Posterior vena cava (tissue), 2 donors: ENCODE data around the gene ACTRT2. TPM values are rescaled to one million over a fixed set of nuclear protein-coding genes. Genes with fewer than 3 reads are reported as not detected.

Source experiments
- DNase-seq: peaks from one replicate; pipeline ENCODE4 v3.0.0-alpha.2; 2020; ENCODE audit warnings: low spot score
- intact Hi-C, 2 donors: fragments of 100-400 bp; cut with DNase I; formaldehyde crosslinking; loops; one replicate each; pipeline versions ENCODE4 v1.14.1 to v1.14.2; 2022 to 2023
- total RNA-seq, 2 donors: library from RNA; stranded (reverse); fragmentation: NEBNext Ultra II Directional; extraction: Animal tissue kit (Norgen Biotek cat#: 25700); gene quantifications; one replicate each; pipeline ENCODE4 v1.2.1, GENCODE V29; 2021
- donor health status: DM: yes; HTN: yes; CAD: no.
- donor health status: DM: yes; HTN: yes; CAD: no.

Gene ACTRT2
- total RNA-seq, 2 donors from 2014 or later, result not detected

GRCh38 chr1:3069491-3070308, 48.4 kb downstream of the ACTRT2 start:
- DNase-seq, result peak; percentile 78
- intact Hi-C loops, result loop anchor here (5.0 to 10.0 kb wide), 4 partner anchors 145 to 345 kb away; no protein-coding TSS in a partner anchor

GRCh38 chr1:3070309-3070643, 49.0 kb downstream of the ACTRT2 start:
- no peak for DNase-seq
- intact Hi-C loops, result no loop called here

GRCh38 chr1:3070644-3071564, 49.6 kb downstream of the ACTRT2 start:
- intact Hi-C loops, result no loop called here
- peak; percentile 82 for DNase-seq

- peak; percentile 67 for DNase-seq
- intact Hi-C loops, result no loop called here
These were observed 50.5 kb downstream of the ACTRT2 start for GRCh38 chr1:3071565-3072390.

Other genes with a start within 250 kb of the ACTRT2 start
- gene TTC34, start 219.8 kb upstream of the ACTRT2 start, total RNA-seq, result under 1 TPM; 0.24 to 0.46 TPM
- 10 to 100 TPM; 15.8 to 21.1 TPM for gene PRDM16, start 47.7 kb downstream of the ACTRT2 start, total RNA-seq